Fibroblast of mammary gland (primary cell): Measurements from ENCODE around the gene PTPRS.

Experiments used
- DNase-seq: peaks from one replicate; pipeline ENCODE4 v3.0.0-alpha.2; 2010; ENCODE audit warnings: low read depth
- H3K4me3 ChIP-seq: 2 replicates; pipeline ENCODE4 v1.5.1; 2011; ENCODE audit warnings: low read depth, mild to moderate bottlenecking, low read length, moderate library complexity; ENCODE audit not compliant: control insufficient read depth
- TF ChIP-seq, protein P1 (sequence below): conservative IDR thresholded peaks from 2 replicates; pipeline ENCODE4 v1.5.1; 2011; ENCODE audit warnings: low read depth, low read length, inconsistent platforms; ENCODE audit not compliant: control insufficient read depth, insufficient read depth

Gene PTPRS

DNA sequence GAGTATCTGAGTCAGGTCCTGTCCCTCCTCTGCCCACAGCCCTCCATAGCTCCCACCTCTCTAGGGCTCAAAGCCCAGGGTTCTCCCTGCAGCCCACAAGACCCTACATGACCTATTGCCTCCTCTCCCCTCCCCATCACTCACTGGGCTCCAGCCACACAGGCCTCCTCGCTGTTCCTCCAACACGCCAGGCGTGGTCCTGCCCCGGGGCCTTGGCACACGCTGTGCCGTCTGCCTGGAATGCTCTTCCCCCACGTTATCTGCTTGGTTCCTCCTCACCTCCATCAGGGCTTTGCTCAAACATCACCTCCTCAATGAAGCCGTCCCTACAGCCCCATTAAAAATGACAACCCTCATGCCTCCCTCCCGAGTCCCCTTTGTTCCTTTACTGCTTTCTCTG lies 21.1 kb downstream of the PTPRS start:
- DNase-seq = no peak
- TF ChIP-seq, protein P1, sequence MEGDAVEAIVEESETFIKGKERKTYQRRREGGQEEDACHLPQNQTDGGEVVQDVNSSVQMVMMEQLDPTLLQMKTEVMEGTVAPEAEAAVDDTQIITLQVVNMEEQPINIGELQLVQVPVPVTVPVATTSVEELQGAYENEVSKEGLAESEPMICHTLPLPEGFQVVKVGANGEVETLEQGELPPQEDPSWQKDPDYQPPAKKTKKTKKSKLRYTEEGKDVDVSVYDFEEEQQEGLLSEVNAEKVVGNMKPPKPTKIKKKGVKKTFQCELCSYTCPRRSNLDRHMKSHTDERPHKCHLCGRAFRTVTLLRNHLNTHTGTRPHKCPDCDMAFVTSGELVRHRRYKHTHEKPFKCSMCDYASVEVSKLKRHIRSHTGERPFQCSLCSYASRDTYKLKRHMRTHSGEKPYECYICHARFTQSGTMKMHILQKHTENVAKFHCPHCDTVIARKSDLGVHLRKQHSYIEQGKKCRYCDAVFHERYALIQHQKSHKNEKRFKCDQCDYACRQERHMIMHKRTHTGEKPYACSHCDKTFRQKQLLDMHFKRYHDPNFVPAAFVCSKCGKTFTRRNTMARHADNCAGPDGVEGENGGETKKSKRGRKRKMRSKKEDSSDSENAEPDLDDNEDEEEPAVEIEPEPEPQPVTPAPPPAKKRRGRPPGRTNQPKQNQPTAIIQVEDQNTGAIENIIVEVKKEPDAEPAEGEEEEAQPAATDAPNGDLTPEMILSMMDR = no peak
- no peak overlapping the region for H3K4me3 ChIP-seq

DNA sequence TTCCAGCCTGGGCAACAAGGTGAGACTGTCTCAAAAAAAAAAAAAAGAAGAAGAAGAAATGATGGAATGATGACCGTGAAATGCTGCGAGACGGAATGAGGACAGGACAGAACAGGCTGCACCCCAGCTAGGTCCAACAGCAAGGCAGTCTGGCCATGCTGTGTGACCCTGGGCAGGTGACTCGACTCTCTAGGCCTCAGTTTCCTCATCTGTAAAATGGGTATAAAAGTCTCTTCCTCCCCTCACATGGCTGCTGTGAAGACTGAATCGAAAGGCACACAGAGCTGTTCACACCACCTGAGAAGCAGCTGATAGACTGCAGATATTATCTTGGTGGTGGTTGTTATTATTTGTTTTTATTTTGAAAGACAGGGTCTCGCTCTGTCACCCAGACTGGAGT lies 22.3 kb downstream of the PTPRS start:
- TF ChIP-seq, protein P1 = no peak
- DNase-seq = no peak
- H3K4me3 ChIP-seq = no peak overlapping the region

DNA sequence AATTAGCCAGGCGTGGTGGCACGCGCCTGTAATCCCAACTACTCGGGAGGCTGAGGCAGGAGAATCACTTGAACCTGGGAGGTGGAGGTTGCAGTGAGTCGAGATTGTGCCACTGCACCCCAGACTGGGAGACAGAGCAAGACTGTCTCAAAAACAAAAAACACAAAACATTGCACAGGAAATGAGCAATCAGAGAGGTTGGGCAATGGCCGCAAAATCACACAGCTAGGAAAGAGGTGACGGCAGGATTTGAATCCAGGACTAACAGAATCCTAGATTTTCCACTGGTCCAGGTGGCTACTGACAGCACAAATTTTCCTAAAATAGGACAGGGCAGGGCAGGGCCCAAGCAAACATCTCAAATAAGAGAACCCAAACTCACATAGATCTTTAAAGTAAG lies 23.3 kb downstream of the PTPRS start:
- H3K4me3 ChIP-seq = no peak overlapping the region
- no peak for DNase-seq
- TF ChIP-seq, protein P1 = no peak

DNA sequence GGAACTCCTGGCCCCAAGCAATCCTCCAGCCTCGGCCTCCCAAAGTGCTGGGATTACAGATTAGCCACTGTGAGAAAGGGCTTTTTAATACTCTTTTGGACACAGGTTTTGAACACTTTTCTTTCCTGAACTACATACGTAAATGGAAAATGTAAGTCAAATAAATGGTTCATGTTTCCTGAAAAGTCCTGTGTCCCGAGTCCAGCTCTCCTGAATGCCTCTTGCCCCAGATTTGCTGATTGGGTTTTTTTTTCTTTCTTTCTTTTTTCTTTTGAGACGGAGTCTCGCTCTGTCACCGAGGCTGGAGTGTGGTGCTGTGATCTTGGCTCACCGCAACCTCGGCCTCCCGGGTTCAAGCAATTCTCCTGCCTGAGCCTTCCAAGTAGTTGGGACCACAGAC lies 24.5 kb downstream of the PTPRS start:
- no peak overlapping the region for H3K4me3 ChIP-seq
- TF ChIP-seq, protein P1 = no peak
- DNase-seq = no peak

DNA sequence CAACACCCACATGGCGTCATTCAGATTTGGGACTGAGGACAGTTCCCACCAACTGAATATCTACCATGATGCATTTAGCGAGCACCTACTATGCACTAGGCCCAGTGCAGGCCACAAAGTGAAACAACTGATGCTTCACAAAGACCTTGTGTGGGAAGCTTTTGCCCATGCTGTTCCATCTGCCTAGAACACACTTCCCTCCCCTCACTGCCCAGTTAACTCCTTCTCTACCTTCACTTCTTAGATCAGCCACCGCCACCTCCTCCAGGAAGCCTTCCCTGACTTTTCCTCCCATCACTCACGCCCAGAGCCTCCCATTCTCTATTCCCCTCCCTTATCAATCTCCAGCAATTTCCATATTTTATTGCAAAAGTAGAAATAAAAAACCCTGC lies 25.7 kb downstream of the PTPRS start:
- no peak for DNase-seq
- H3K4me3 ChIP-seq = no peak overlapping the region
- TF ChIP-seq, protein P1 = no peak

DNA sequence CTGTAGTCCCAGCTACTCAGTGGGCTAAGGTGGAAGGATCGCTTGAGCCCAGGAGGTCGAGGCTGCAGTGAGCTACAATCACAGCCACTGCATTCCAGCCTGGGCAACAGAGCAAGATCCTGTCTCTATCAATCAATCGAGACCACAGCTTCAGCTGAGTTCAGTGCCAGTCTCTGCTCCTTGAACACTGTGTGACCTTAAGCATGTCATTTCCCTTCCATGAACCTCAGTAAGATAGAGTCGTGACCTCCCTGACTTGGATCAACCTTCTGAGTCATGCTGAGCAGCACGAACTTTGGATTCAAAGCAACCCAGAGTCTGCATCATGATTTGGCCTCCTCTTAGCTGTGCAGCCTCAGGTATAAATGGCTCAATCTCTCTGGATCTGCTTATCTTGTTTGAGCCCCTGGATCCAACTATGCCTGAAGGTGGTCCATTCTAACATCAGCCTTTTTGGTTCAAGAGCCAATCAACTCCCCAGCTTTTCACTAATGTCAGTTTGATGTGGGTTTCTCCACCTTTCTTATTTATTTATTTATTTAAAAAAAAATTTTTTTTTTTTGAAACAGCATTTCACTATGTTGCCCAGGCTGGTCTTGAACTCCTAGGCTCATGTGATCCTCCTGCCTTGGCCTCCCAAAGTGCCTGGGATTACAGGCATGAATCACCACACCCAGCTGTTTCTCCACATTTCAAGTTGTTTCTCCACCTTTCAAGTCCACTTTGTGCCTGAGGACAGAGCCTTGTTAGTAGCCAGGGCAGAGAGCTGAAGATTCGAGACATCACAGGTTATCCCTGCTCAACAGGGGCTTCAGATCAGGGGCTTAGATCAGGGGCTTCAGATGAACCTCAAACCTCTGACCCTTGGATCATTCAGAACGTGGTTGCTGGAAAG lies 26.4 kb downstream of the PTPRS start:
- peak; percentile 53 for DNase-seq
- TF ChIP-seq, protein P1 = no peak

DNA sequence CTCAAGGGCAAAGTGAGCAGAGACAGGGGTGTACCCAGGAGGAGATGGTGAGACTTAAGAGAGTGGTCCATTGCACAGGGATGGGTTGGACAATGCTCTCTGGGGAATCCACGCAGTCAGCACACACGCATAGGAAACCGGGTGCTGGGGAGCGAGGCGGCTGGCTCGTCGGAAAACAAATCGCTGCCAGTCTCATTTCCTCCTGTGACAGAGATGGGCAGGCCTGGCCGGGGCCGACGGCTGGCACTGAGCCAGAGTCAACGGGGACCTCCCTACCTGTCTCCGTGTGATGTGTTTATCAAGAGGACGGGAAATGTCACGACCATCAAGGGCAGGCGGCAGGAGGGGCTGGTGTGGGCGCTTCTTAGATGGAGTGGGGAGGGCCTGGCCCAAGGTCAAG lies 27.3 kb downstream of the PTPRS start:
- no peak for DNase-seq
- TF ChIP-seq, protein P1 = no peak
- no peak overlapping the region for H3K4me3 ChIP-seq

More for the DNA sequence above, 26.4 kb downstream of the PTPRS start:
- no peak overlapping the region for H3K4me3 ChIP-seq
